Measurements from ENCODE around the gene NUDT8. TPM values are rescaled to one million over a fixed set of nuclear protein-coding genes. Genes with fewer than 3 reads are reported as not detected.

NUDT8 gene
- total RNA-seq, 1 donor from 2014 or later: 8.0 TPM

- no peak overlapping the region for H3K4me3 Mint-ChIP-seq (ENCODE audit: unreplicated experiment)
- peaks cover 6% of the 10 kb centered on the region for H3K4me1 Mint-ChIP-seq (ENCODE audit: unreplicated experiment)
- no peaks in the 10 kb centered on the region for H3K9me3 Mint-ChIP-seq (ENCODE audit: unreplicated experiment)
- H3K36me3 Mint-ChIP-seq (ENCODE audit: unreplicated experiment): no peaks in the 10 kb centered on the region
- peaks cover 2% of the 10 kb centered on the region for H3K27me3 Mint-ChIP-seq (ENCODE audit: unreplicated experiment)
- DNase-seq (ENCODE audit: extremely low spot score, unreplicated experiment): no peak
- H3K27ac Mint-ChIP-seq (ENCODE audit: unreplicated experiment): no peak overlapping the region
- TF ChIP-seq, protein P1, sequence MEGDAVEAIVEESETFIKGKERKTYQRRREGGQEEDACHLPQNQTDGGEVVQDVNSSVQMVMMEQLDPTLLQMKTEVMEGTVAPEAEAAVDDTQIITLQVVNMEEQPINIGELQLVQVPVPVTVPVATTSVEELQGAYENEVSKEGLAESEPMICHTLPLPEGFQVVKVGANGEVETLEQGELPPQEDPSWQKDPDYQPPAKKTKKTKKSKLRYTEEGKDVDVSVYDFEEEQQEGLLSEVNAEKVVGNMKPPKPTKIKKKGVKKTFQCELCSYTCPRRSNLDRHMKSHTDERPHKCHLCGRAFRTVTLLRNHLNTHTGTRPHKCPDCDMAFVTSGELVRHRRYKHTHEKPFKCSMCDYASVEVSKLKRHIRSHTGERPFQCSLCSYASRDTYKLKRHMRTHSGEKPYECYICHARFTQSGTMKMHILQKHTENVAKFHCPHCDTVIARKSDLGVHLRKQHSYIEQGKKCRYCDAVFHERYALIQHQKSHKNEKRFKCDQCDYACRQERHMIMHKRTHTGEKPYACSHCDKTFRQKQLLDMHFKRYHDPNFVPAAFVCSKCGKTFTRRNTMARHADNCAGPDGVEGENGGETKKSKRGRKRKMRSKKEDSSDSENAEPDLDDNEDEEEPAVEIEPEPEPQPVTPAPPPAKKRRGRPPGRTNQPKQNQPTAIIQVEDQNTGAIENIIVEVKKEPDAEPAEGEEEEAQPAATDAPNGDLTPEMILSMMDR (IDR thresholded peaks at IDR 0.05): no peak
These were observed 5.4 kb upstream of the NUDT8 start for GRCh38 chr11:67635231-67635521.

DNA sequence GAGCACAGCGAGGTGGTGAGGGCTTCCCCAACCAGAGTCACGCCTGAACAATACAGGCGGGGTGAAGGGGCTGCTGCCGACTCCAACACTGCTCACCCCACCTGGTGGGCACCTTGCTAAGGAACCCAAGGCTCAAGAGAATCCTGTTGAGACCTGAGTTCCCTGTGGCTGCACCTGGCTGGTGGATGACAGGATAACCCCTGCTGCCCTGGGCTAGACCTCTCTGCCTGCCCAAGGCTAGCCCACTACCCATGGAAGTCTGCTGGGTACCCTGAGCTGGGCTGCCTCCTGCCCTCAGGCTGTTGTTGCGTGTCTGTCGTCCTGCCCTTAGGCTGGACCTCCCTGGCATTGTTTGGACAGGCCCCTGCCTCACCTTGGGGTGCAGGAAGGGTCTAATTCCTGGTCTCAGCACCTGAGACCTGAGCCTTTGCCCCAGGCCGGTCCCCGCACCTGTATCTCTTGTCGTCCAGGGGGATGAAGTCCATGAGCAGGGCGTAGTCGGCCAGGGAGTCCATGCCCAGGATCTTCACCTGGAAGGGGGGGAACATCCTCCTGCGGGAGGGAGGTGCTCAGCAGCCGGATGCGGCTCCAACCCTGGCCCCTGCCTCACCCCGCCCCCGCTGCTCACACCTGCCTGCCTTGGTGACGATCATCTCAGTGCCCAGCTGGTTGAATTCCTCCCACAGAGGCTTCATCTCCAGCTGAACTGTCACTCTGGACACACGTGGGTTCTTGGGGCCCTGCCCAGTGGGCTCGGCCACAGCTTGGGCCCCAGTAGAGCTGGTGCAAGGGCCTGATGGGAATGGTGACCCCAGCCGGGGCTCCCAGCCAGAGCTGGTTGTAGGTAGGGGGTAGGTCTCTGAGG is 4.9 kb upstream of the NUDT8 start:
- H3K36me3 Mint-ChIP-seq (ENCODE audit: unreplicated experiment): no peaks in the 10 kb centered on the region
- TF ChIP-seq, protein P1 (IDR thresholded peaks at IDR 0.05): no peak
- H3K27ac Mint-ChIP-seq (ENCODE audit: unreplicated experiment): no peak overlapping the region
- DNase-seq (ENCODE audit: extremely low spot score, unreplicated experiment): no peak
- no peaks in the 10 kb centered on the region for H3K9me3 Mint-ChIP-seq (ENCODE audit: unreplicated experiment)
- H3K4me1 Mint-ChIP-seq (ENCODE audit: unreplicated experiment): peaks cover 6% of the 10 kb centered on the region
- peaks cover 2% of the 10 kb centered on the region for H3K27me3 Mint-ChIP-seq (ENCODE audit: unreplicated experiment)
- no peak overlapping the region for H3K4me3 Mint-ChIP-seq (ENCODE audit: unreplicated experiment)

GRCh38 chr11:67633758-67634365 is 4.1 kb upstream of the NUDT8 start:
- Mint-ChIP-seq H3K27ac (ENCODE audit: unreplicated experiment) (no peak overlapping the region), H3K9me3 (ENCODE audit: unreplicated experiment) (no peaks in the 10 kb centered on the region), H3K4me3 (ENCODE audit: unreplicated experiment) (no peak overlapping the region), H3K36me3 (ENCODE audit: unreplicated experiment) (no peaks in the 10 kb centered on the region), H3K27me3 (ENCODE audit: unreplicated experiment) (peaks cover 2% of the 10 kb centered on the region), H3K4me1 (ENCODE audit: unreplicated experiment) (peaks cover 6% of the 10 kb centered on the region)
- TF ChIP-seq, protein P1 (IDR thresholded peaks at IDR 0.05): no peak
- DNase-seq (ENCODE audit: extremely low spot score, unreplicated experiment): no peak

DNA sequence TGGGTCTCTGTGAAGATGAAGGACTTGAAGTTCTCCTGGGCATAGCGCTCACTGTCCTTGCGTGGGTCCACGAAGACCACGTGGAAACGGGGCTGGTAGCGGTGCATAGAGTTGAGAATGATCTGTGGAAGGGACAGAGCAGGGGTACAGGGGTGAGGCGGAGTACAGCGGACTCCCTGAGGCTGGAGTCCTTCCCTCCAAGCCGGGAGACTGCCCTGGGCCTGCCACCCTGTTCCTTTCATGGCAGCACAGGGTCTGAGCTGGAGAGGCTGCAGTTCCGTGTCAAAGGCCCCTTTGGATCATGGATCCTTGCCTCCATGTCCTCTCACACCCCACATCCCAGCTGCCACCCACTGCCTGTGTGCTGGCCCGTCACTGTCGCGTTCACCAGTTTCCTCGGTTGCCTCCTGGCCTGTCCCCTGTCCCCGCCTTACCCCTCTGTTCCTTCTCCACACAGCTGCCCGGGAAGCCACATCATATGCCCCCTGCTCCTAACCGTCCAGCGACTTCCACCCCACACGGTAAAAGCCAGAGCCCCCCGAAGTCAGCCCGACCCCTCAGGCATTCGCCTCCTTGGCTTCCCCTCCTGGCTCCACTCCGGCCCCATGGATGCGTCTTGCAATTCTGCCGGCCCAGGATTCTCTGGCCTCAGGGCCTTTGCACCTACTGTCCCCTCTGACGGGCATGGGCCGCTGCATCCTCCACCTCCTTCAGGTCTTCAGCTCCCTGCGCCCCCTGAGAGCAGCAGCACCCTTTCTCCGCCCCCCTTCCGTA is 3.4 kb upstream of the NUDT8 start:
- Mint-ChIP-seq H3K27ac (ENCODE audit: unreplicated experiment) (no peak overlapping the region), H3K27me3 (ENCODE audit: unreplicated experiment) (peaks cover 2% of the 10 kb centered on the region)
- TF ChIP-seq, protein P1 (IDR thresholded peaks at IDR 0.05): no peak

More for the DNA sequence above, 3.4 kb upstream of the NUDT8 start:
- no peak overlapping the region for H3K4me3 Mint-ChIP-seq (ENCODE audit: unreplicated experiment)
- no peaks in the 10 kb centered on the region for H3K9me3 Mint-ChIP-seq (ENCODE audit: unreplicated experiment)
- H3K36me3 Mint-ChIP-seq (ENCODE audit: unreplicated experiment): no peaks in the 10 kb centered on the region
- DNase-seq (ENCODE audit: extremely low spot score, unreplicated experiment): no peak
- H3K4me1 Mint-ChIP-seq (ENCODE audit: unreplicated experiment): peaks cover 6% of the 10 kb centered on the region

Measured in osteocyte (in vitro differentiated cells).